A549 (cell line): ENCODE measurements around the gene DISP2. TPM values are rescaled to one million over a fixed set of nuclear protein-coding genes. Genes with fewer than 3 reads are reported as not detected.

Experiments
- polyA plus RNA-seq, 4 experiments: library from polyadenylated mRNA; depleted of rRNA in 3 of 4; stranded (reverse); fragments of >200 nt; fragmentation: RNase III in 1 of 4; extraction: RNeasy Plus Mini Kit Qiagen cat#74134 plus additional on column Dnase treatment in 1 of 4; gene quantifications; 2 replicates in 3 of 4; 3 replicates in 1 of 4; pipeline ENCODE4 v1.2.3, GENCODE V29; 2011 to 2017

DISP2 gene
- polyA plus RNA-seq, 2 of the 4 experiments (the other 2 are of a cell fraction): 0.26 to 0.56 TPM

Other genes with a start within 250 kb of the DISP2 start
- 1.4 and 2.1 TPM in 2 replicates for gene BMF, start 249.3 kb upstream of the DISP2 start, polyA plus RNA-seq (2011; rRNA removed)
- 0.39 to 1.6 TPM (median 1.3 TPM) in 3 replicates for gene BMF, start 249.3 kb upstream of the DISP2 start, polyA plus RNA-seq (2017; fragmentation: RNase III; extraction: RNeasy Plus Mini Kit Qiagen cat#74134 plus additional on column Dnase treatment)
- gene BUB1B, start 197.2 kb upstream of the DISP2 start, polyA plus RNA-seq (2011; rRNA removed): 37.5 and 42.2 TPM in 2 replicates
- gene BUB1B, start 197.2 kb upstream of the DISP2 start, polyA plus RNA-seq (2017; fragmentation: RNase III; extraction: RNeasy Plus Mini Kit Qiagen cat#74134 plus additional on column Dnase treatment): 35.0 to 50.2 TPM (median 42.6 TPM) in 3 replicates
- 0.08 and 0.16 TPM in 2 replicates for gene PAK6, start 119.2 kb upstream of the DISP2 start, polyA plus RNA-seq (2011; rRNA removed)
- gene PAK6, start 119.2 kb upstream of the DISP2 start, polyA plus RNA-seq (2017; fragmentation: RNase III; extraction: RNeasy Plus Mini Kit Qiagen cat#74134 plus additional on column Dnase treatment): 0.05 to 0.12 TPM (median 0.10 TPM) in 3 replicates
- not detected in 2 replicates for gene ANKRD63, start 75.2 kb upstream of the DISP2 start, polyA plus RNA-seq (2011; rRNA removed)
- 0.08 to 0.25 TPM (median 0.10 TPM) in 3 replicates for gene ANKRD63, start 75.2 kb upstream of the DISP2 start, polyA plus RNA-seq (2017; fragmentation: RNase III; extraction: RNeasy Plus Mini Kit Qiagen cat#74134 plus additional on column Dnase treatment)
- 0.19 and 0.30 TPM in 2 replicates for gene PLCB2, start 50.3 kb upstream of the DISP2 start, polyA plus RNA-seq (2011; rRNA removed)
- 0.38 to 0.58 TPM (median 0.49 TPM) in 3 replicates for gene PLCB2, start 50.3 kb upstream of the DISP2 start, polyA plus RNA-seq (2017; fragmentation: RNase III; extraction: RNeasy Plus Mini Kit Qiagen cat#74134 plus additional on column Dnase treatment)
- 2.8 and 3.5 TPM in 2 replicates for gene INAFM2, start 34.5 kb upstream of the DISP2 start, polyA plus RNA-seq (2011; rRNA removed)
- 3.3 to 3.9 TPM (median 3.8 TPM) in 3 replicates for gene INAFM2, start 34.5 kb upstream of the DISP2 start, polyA plus RNA-seq (2017; fragmentation: RNase III; extraction: RNeasy Plus Mini Kit Qiagen cat#74134 plus additional on column Dnase treatment)
- 1.9 and 2.8 TPM in 2 replicates for gene CCDC9B, start 17.3 kb upstream of the DISP2 start, polyA plus RNA-seq (2011; rRNA removed)
- gene CCDC9B, start 17.3 kb upstream of the DISP2 start, polyA plus RNA-seq (2017; fragmentation: RNase III; extraction: RNeasy Plus Mini Kit Qiagen cat#74134 plus additional on column Dnase treatment): 23.4 to 28.7 TPM (median 27.4 TPM) in 3 replicates
- not detected in 2 replicates for gene PHGR1, start 7.2 kb upstream of the DISP2 start, polyA plus RNA-seq (2011; rRNA removed)
- gene PHGR1, start 7.2 kb upstream of the DISP2 start, polyA plus RNA-seq (2017; fragmentation: RNase III; extraction: RNeasy Plus Mini Kit Qiagen cat#74134 plus additional on column Dnase treatment): not detected in 3 replicates
- gene KNSTRN, start 24.5 kb downstream of the DISP2 start, polyA plus RNA-seq (2011; rRNA removed): 41.2 and 50.3 TPM in 2 replicates
- 45.0 to 52.6 TPM (median 48.0 TPM) in 3 replicates for gene KNSTRN, start 24.5 kb downstream of the DISP2 start, polyA plus RNA-seq (2017; fragmentation: RNase III; extraction: RNeasy Plus Mini Kit Qiagen cat#74134 plus additional on column Dnase treatment)
- gene IVD, start 47.6 kb downstream of the DISP2 start, polyA plus RNA-seq (2011; rRNA removed): 10.2 and 14.8 TPM in 2 replicates
- 12.4 to 13.0 TPM (median 12.6 TPM) in 3 replicates for gene IVD, start 47.6 kb downstream of the DISP2 start, polyA plus RNA-seq (2017; fragmentation: RNase III; extraction: RNeasy Plus Mini Kit Qiagen cat#74134 plus additional on column Dnase treatment)
- gene BAHD1, start 82.7 kb downstream of the DISP2 start, polyA plus RNA-seq (2011; rRNA removed): 2.3 and 2.8 TPM in 2 replicates
- gene BAHD1, start 82.7 kb downstream of the DISP2 start, polyA plus RNA-seq (2017; fragmentation: RNase III; extraction: RNeasy Plus Mini Kit Qiagen cat#74134 plus additional on column Dnase treatment): 10.1 to 11.1 TPM (median 10.9 TPM) in 3 replicates
- 8.6 and 9.8 TPM in 2 replicates for gene CHST14, start 112.8 kb downstream of the DISP2 start, polyA plus RNA-seq (2011; rRNA removed)
- gene CHST14, start 112.8 kb downstream of the DISP2 start, polyA plus RNA-seq (2017; fragmentation: RNase III; extraction: RNeasy Plus Mini Kit Qiagen cat#74134 plus additional on column Dnase treatment): 8.7 to 11.0 TPM (median 10.8 TPM) in 3 replicates
- 9.7 and 13.1 TPM in 2 replicates for gene CCDC32, start 206.8 kb downstream of the DISP2 start, polyA plus RNA-seq (2011; rRNA removed)
- gene CCDC32, start 206.8 kb downstream of the DISP2 start, polyA plus RNA-seq (2017; fragmentation: RNase III; extraction: RNeasy Plus Mini Kit Qiagen cat#74134 plus additional on column Dnase treatment): 20.6 to 27.0 TPM (median 25.0 TPM) in 3 replicates
- gene RPUSD2, start 211.1 kb downstream of the DISP2 start, polyA plus RNA-seq (2011; rRNA removed): 6.7 and 7.3 TPM in 2 replicates
- 9.6 to 10.3 TPM (median 9.9 TPM) in 3 replicates for gene RPUSD2, start 211.1 kb downstream of the DISP2 start, polyA plus RNA-seq (2017; fragmentation: RNase III; extraction: RNeasy Plus Mini Kit Qiagen cat#74134 plus additional on column Dnase treatment)
- 10.5 and 13.2 TPM in 2 replicates for gene KNL1, start 236.0 kb downstream of the DISP2 start, polyA plus RNA-seq (2011; rRNA removed)
- gene KNL1, start 236.0 kb downstream of the DISP2 start, polyA plus RNA-seq (2017; fragmentation: RNase III; extraction: RNeasy Plus Mini Kit Qiagen cat#74134 plus additional on column Dnase treatment): 6.3 to 7.6 TPM (median 7.5 TPM) in 3 replicates